Uterine smooth muscle cell (primary cell): ENCODE results near the gene SPIN2B. TPM values are rescaled to one million over a fixed set of nuclear protein-coding genes. Genes with fewer than 3 reads are reported as not detected.

Experiments
- total RNA-seq: library from RNA; depleted of rRNA; stranded (reverse); fragments of >200 nt; gene quantifications from 2 replicates; pipeline ENCODE4 v1.2.3, GENCODE V29; 2014

The SPIN2B gene
- 6.5 and 9.7 TPM in 2 replicates for total RNA-seq

GRCh38 chrX:57121162-57121755 lies at the start of gene SPIN2B:
Gene SPIN2B (minus strand): TSS chrX:57121548.

DNA sequence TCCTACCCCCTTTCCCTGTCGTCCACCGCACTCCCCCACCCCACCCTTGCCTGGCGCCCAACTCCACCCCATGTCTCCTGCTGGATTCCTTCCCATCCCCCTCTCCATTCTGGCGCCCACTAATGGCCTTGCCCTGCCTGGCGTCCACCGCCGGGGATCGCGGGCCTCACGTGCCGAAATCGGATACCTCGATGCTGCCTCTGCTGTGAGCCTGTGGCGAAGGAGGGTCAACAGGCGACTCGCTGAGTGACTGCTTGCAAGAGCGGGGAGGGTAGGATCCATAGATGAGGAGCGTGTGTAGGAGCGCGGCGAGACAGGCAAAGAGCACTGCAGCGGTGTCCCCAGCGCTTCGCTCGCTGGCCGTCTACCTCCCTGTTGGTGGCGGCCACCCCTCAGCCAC lies 15.7 kb upstream of the SPIN2B start, which contains the start of gene SPIN2A:
Gene SPIN2A, minus strand, starts transcription at position 325 of the 400 bp plus-strand sequence. CDS start 800 bp downstream, outside the sequence.

Other genes with a start within 250 kb of the SPIN2B start
- gene SPIN3, start 126.0 kb downstream of the SPIN2B start, total RNA-seq: 9.0 and 13.0 TPM in 2 replicates
- gene SPIN2A, start 15.8 kb upstream of the SPIN2B start, total RNA-seq: 0.37 and 0.44 TPM in 2 replicates
- gene FAAH2, start 165.2 kb upstream of the SPIN2B start, total RNA-seq: not detected in 2 replicates